ENCODE results near the gene SYCE3. TPM values are rescaled to one million over a fixed set of nuclear protein-coding genes. Genes with fewer than 3 reads are reported as not detected.

The SYCE3 gene
- total RNA-seq, 1 donor from 2014 or later = not detected

- ATAC-seq = no peak
- TF ChIP-seq, protein P1, sequence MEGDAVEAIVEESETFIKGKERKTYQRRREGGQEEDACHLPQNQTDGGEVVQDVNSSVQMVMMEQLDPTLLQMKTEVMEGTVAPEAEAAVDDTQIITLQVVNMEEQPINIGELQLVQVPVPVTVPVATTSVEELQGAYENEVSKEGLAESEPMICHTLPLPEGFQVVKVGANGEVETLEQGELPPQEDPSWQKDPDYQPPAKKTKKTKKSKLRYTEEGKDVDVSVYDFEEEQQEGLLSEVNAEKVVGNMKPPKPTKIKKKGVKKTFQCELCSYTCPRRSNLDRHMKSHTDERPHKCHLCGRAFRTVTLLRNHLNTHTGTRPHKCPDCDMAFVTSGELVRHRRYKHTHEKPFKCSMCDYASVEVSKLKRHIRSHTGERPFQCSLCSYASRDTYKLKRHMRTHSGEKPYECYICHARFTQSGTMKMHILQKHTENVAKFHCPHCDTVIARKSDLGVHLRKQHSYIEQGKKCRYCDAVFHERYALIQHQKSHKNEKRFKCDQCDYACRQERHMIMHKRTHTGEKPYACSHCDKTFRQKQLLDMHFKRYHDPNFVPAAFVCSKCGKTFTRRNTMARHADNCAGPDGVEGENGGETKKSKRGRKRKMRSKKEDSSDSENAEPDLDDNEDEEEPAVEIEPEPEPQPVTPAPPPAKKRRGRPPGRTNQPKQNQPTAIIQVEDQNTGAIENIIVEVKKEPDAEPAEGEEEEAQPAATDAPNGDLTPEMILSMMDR (IDR thresholded peaks at IDR 0.05) = no peak
- no peaks in the 10 kb centered on the region for H3K27me3 ChIP-seq
- H3K36me3 ChIP-seq = no peaks in the 10 kb centered on the region
- DNase-seq = peak; percentile 40
- intact Hi-C loops (cut with DNase I) = no loop called here
- H3K27ac ChIP-seq = no peak overlapping the region
- H3K4me3 ChIP-seq = no peak overlapping the region
- H3K4me1 ChIP-seq = peaks cover 13% of the 10 kb centered on the region
- no peaks in the 10 kb centered on the region for H3K9me3 ChIP-seq
Measured at GRCh38 chr22:50584106-50585096, 21.7 kb upstream of the SYCE3 start.

GRCh38 chr22:50583294-50583861, 20.7 kb upstream of the SYCE3 start:
- no peaks in the 10 kb centered on the region for H3K36me3 ChIP-seq
- intact Hi-C loops (cut with DNase I) = no loop called here
- ATAC-seq (peak; percentile 44), DNase-seq (peak; percentile 58)
- TF ChIP-seq, protein P1 (IDR thresholded peaks at IDR 0.05) = no peak
- no peaks in the 10 kb centered on the region for H3K27me3 ChIP-seq
- H3K9me3 ChIP-seq = no peaks in the 10 kb centered on the region
- peak overlapping the region; percentile 82 for H3K4me3 ChIP-seq
- H3K27ac ChIP-seq = peak overlapping the region; percentile 99
- H3K4me1 ChIP-seq = peaks cover 20% of the 10 kb centered on the region

DNA sequence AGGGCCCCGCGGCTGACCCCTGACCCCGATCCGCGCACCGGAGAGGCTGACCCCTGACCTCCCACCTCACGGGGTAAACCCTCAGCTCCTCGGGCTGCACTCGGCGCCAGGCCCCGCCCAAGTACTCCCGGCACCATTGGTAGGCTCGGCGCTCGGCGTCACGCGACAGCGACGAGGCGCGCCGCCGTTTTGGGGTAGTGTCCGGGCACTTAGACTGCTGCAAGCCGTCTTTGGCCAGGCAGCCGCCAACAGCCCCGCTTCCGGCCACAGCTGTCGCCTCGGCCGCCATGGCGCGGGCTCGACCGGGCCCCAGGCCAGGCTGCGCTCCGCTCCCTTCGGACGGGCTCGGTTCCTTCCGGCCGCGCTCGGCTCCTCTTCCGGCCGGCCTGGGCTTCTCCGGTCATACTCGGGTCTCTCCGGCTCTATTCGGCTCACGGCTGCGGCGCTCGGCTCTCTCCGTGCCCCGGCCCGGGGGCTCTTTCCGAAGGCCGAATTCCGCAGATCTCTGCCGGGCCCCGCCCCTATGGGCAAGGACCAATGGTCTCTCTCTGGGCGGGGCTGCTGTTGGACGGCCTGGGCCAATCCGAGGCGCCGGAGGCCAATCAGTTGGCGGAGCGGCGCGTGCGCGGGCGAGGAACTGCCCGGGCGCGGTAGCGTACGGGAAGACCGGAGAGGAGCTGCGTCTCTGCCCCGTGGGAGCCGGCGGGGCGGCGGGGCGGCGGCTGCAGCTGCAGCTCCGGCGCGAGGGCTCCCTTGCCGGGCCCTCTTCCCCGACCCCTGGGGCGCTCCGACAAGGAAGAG, 20.0 kb upstream of the SYCE3 start, which contains the start of gene CHKB:
CHKB (minus strand) TSS at position 357 of the 801 bp plus-strand sequence; CDS start at position 289, 68 bp downstream.
- Histone ChIP-seq H3K9me3 (no peaks in the 10 kb centered on the region), H3K4me1 (peaks cover 23% of the 10 kb centered on the region), H3K36me3 (no peaks in the 10 kb centered on the region), H3K27ac (peak within 1 kb of the TSS; percentile 99), H3K27me3 (no peaks in the 10 kb centered on the region), H3K4me3 (peak within 1 kb of the TSS; percentile 82)
- TF ChIP-seq, protein P1 (IDR thresholded peaks at IDR 0.05) = no peak
- peak; percentile 97 for ATAC-seq
- intact Hi-C loops (cut with DNase I) = no loop called here
- peak; percentile 99 for DNase-seq

GRCh38 chr22:50581950-50582492, 19.3 kb upstream of the SYCE3 start:
- H3K27me3 ChIP-seq = no peaks in the 10 kb centered on the region
- DNase-seq = no peak
- H3K27ac ChIP-seq = peak overlapping the region; percentile 99
- H3K4me3 ChIP-seq = peak overlapping the region; percentile 82
- H3K9me3 ChIP-seq = no peaks in the 10 kb centered on the region
- intact Hi-C loops (cut with DNase I) = no loop called here
- H3K36me3 ChIP-seq = no peaks in the 10 kb centered on the region
- H3K4me1 ChIP-seq = peaks cover 27% of the 10 kb centered on the region
- TF ChIP-seq, protein P1 (IDR thresholded peaks at IDR 0.05) = no peak
- ATAC-seq = no peak

Measured in upper lobe of right lung (tissue), 1 donor.